ENCODE measurements around the gene ARPP21.
A peak's percentile ranks its signal among the peaks of the same experiment; 100 is the strongest.

ARPP21 gene

GRCh38 chr3:35641920-35642527 lies 2.7 kb downstream of the ARPP21 start:
- DNase-seq (ENCODE audit: low spot score): no peak

GRCh38 chr3:35643495-35643894 lies 4.2 kb downstream of the ARPP21 start:
- DNase-seq (ENCODE audit: low spot score): no peak

DNA sequence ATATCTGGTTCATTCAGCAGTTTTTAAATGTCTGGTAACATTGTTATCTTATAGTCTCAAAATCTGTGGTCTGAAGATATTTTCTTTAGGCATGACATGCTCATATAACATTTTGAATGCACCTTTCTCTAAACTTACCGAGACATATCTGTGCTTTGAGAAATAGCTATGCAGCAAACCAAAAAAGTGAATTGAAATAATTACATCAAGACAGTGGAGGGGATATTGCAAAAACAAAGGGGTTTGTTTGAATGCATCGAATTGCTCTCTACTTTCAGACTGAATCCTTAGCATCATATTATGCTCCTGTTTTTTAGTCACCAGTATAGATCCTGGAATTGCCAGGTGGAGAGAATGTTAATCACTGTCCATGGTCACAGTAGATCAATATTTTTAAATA lies 5.1 kb downstream of the ARPP21 start:
- no peak for DNase-seq (ENCODE audit: low spot score)

DNA sequence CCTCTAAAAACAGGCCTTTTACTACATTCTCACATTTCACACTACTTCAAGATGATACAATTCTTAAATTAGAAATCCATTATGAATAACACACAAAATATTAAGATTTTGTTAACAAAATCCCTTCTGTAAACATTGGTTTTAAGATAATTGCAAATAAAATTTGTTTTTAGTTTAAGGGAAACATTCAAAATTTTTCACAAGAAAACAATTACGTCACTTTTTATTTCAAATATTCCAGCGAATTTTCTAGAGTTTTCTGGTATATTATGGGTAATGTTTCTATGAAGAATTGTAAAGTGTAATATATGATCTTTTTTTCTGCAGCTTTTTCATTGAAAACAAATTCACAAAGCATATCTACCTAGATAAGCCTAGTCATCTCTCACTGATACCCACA lies 5.9 kb downstream of the ARPP21 start:
- no peak for DNase-seq (ENCODE audit: low spot score)

DNA sequence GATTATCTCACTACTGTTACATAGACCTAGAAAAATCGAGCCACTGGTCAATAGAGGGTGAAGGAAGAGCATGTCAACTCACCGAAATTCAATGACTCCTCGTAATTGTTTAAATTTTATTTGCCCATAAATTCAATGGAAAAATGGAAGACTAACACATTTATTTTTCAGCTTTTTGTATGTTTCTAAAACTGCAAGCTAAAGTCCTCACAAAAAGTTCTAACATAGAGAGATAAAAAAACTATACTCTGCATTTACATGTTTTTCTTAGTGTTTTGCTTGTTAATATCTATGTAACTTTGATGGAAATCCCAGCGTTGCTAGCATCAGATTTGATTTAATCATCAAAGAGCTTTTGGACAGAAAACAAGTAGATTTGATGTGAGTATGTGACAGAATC lies 6.8 kb downstream of the ARPP21 start:
- no peak for DNase-seq (ENCODE audit: low spot score)

- DNase-seq (ENCODE audit: low spot score): no peak
Measured at GRCh38 chr3:35647461-35647860, 8.1 kb downstream of the ARPP21 start.

GRCh38 chr3:35648347-35648746 lies 9.0 kb downstream of the ARPP21 start:
- DNase-seq (ENCODE audit: low spot score): no peak

GRCh38 chr3:35649405-35649804 lies 10.1 kb downstream of the ARPP21 start:
- DNase-seq (ENCODE audit: low spot score): no peak

DNA sequence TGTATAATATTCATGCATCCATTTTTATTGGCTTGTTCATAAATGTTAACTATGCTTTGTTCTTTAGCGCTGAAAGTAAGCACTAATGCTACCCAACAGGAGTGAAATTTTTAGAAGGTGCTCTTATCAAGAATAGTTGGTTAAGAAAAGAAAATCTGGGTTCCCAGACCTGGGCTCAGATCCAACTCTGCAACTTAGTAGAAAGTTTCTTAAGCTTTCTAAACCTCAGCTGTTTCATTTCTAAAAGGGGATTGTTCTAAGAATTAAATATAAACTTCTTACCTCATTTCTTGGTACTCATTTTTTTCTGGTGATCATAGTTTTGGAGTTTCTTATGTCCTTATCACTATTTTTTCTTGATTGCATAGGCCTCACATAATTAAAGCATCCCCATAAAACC lies 12.1 kb downstream of the ARPP21 start:
- DNase-seq (ENCODE audit: low spot score): no peak

- no peak for DNase-seq (ENCODE audit: low spot score)
Measured at GRCh38 chr3:35651851-35652250, 12.5 kb downstream of the ARPP21 start.

DNA sequence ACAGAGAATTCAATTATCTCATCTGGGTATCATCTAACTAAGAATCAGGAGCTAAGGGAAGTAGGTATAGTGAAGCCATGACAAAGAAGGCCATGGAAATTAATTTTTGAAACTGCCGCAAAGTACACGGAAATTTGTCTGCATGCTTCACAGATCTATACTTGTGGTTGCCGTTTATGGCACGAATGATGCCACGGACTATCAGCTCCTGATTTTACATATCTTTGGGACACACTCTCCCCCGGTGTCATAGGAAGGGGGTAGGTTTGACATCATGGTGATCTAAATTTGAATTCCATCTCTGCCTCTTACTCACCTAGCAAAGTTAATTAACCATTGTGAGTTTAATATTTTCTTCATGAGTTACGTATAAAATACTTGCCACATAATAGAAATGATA lies 14.0 kb downstream of the ARPP21 start:
- no peak for DNase-seq (ENCODE audit: low spot score)

- no peak for DNase-seq (ENCODE audit: low spot score)
Measured at GRCh38 chr3:35654476-35654875, 15.2 kb downstream of the ARPP21 start.

- no peak for DNase-seq (ENCODE audit: low spot score)
Measured at GRCh38 chr3:35658686-35659085, 19.4 kb downstream of the ARPP21 start.

GRCh38 chr3:35659768-35660167 lies 20.4 kb downstream of the ARPP21 start:
- peak; percentile 5 for DNase-seq (ENCODE audit: low spot score)

DNA sequence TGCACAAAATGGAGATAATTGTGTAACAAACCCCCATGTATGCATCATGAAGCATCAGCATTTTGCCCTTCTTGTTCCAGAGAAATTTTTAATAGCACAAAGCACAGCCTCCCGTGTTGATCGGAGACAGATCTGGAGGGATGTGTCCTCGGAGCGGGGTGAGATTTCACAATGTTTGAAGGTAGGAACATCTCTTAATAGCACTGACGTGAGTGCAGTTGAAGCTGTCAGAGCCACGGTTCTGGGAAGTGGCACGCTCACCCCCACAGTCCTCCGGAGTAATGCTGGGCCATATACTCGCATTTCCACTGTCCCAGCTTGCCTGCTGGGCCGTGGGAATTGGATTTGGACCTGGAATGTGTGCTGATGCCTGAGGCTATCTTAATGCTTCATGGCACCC lies 24.1 kb downstream of the ARPP21 start:
- no peak for DNase-seq (ENCODE audit: low spot score)

DNA sequence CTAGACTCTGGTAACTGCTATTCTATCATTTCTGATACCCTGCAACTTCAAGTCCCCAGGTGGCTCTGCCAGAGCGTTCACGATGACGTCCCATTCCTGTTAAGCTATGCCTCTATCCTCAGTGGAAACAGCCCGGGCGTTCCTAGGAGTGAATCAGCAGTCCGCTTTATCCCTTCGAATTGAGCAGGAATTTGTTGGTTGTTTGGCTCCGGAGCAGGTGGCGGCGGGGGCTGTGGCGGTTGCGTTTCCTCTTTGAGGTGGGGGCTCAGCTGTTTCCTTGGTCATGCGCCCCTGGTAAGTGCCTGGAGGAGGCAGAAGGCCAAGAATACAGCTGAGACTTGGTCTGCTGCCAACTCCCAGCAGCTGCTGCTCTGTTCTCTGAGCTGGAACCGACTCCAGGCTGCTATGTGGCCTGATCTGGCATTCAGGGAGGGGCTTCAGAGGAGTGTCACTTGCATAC lies 25.2 kb downstream of the ARPP21 start:
- no peak for DNase-seq (ENCODE audit: low spot score)

GRCh38 chr3:35665390-35666055 lies 26.2 kb downstream of the ARPP21 start:
- DNase-seq (ENCODE audit: low spot score): no peak

DNA sequence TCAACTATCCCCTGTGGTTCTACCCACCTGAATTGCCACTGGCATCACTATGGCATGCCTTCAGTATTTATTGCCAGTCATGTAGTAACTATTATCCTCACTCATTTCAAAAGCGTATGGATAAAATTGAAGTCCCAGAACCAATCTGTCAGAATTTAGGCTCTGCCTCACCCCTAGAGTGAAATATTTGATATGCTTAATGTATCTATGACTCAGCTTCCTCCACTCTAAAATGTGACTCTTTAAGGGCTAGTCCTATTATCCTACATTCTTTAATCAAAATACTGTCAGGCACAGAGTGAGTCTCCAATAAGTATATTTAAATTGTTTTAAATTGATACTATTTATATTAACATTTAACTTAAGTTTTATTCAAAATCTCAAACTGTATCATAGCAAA lies 27.6 kb downstream of the ARPP21 start:
- DNase-seq (ENCODE audit: low spot score): no peak

DNA sequence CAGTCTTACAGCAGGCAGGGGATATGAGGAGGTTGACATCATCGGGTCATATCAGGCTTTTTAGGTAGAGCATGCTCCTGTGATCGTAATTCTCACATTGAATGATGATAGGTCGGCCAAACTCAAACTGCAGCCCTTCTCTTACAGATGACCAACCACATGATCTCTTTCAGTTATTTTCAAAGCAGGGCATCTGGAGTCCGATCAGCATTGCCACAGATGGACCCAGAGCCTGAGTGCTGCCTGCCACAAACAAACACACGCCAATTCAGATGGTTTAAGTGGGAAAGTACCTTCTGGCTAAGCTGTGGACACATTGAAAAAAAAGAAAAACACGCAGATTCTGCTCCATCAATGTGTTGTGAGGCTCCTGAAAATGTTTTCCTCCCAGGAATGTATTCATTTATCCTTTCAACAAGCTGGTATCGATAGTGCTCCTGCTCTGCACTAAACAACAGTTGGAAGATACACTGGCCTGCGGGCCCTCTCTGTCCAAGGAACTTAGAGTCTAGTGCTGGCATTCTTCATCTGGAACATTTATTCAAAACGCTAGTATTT lies 31.2 kb downstream of the ARPP21 start:
- no peak for DNase-seq (ENCODE audit: low spot score)

- DNase-seq (ENCODE audit: low spot score): no peak
Measured at GRCh38 chr3:35671483-35671882, 32.2 kb downstream of the ARPP21 start.

DNA sequence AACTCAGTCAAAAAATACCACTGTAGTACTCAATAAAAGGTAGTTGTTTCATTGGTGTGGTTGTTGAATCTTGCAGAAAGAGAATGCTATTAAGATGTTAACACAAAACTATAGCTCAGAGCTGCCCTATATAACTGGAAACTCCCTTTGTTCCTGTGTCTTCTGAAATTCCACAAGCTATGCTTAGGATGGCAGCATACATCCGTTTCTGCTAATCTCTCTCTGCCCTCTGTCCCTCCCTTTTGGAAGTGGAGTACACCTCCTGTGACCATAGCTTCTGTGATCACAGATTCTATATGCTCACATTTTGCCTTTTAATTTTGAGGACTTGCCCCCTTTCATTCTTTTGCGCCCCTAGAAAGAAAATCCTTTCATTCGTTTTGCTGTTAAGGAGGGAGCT lies 33.7 kb downstream of the ARPP21 start:
- DNase-seq (ENCODE audit: low spot score): no peak

DNA sequence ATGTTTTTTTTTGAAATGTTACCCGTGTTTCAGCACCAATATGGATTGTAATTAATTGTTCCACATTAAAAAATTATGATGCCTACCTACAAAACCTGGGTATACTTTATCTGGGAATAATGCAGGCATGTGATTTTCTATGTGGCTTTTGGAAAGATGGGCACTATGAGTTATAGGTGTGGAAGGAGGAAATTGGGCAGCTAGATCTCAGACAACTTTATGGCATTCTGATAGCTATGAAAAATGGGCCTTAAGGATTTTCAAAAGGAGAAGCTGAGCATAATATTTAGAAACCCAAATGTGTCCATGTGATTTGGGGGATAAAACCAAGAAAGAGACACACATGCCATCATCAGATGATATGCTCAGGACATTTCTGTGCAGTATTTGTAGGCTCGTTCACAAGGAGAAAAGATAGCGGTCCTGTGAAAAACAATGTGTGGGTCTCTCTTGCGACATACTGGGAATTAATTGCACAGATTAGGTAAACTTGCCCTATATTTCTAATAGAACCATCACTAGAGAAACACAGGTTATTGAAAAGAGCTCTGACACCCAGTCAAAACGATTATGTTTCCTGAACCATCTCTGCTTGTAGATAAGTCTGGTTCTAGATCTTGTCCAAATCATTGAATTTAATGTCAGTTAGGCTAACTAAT lies 35.3 kb downstream of the ARPP21 start:
- DNase-seq (ENCODE audit: low spot score): no peak

- no peak for DNase-seq (ENCODE audit: low spot score)
Measured at GRCh38 chr3:35675206-35675605, 35.9 kb downstream of the ARPP21 start.

Data from LoVo (cell line).